ENCODE results near the gene ZNF438. TPM values are rescaled to one million over a fixed set of nuclear protein-coding genes. Genes with fewer than 3 reads are reported as not detected.

Gene ZNF438
- total RNA-seq (2012; rRNA removed) (2.8 and 2.9 TPM in 2 replicates), polyA plus RNA-seq (2012; rRNA removed) (1.8 TPM in 2 replicates), Bru-seq, nascent RNA (percentile 63 among the genes with signal in this experiment), BruChase-seq, experiment 1, labeled RNA remaining after a 6-hour chase (percentile 57 among the genes with signal in this experiment), BruChase-seq, experiment 2, labeled RNA remaining after a 2-hour chase (percentile 60 among the genes with signal in this experiment)
- 0.75 and 0.88 TPM in 2 replicates for polyA plus RNA-seq (2012; cell fraction: cytosol; rRNA removed)
- polyA plus RNA-seq (2012; cell fraction: nucleus; rRNA removed; ENCODE audit: low replicate concordance), result 1.1 and 4.6 TPM in 2 replicates
- long read RNA-seq, partial matches to known transcripts, result 0 of 3 reads
- long read RNA-seq, other reads (novel, unspliced or antisense), result 3 of 3 reads

DNA sequence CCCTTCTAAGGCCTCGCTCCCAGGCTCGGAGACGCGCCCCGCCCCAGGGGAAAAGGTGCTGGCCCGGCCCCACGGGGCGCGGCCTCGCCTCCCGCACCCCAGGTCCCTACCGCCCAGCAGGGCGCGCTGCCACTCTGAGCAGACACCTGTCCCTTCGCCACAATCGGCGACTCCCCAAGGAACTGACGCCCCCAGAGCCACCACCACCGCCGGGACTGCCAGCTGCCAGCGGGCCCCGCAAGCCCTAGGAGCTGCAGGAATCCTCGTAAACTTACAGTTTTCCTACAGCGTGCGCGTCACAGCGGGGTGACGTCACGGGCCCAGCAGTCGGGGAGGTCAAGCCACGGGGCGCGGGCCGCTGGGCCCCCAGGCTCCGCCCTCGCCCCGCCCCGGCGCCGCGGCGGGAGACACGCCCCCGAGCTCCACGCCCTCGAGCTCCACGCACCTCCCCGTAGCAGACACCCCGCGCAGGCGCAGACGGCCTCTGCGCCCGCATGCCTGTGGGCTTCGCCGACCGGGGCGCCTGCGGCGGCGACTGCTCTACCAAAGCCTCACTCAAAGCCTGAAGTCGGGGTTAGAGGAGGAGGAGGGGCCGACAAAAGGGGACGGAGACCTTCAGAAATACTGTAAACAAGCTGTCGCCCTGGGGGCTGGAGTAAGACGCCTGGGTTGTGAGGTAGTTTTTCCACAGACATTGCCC lies at the start of gene ZNF438:
ZNF438 (minus strand) TSS at position 308 of the 700 bp plus-strand sequence. CDS start 154,831 bp downstream, outside the sequence.
- POLR2A ChIA-PET (ENCODE audit: unreplicated experiment), result interaction anchor here (0.5 to 2.2 kb wide), 12 partner anchors 14 to 315 kb away, joined by 3 to 13 read pairs (median 4); no protein-coding TSS in a partner anchor
- Histone ChIP-seq H2BK20ac (ENCODE audit: low read depth, low read length) (peak within 1 kb of the TSS; percentile 93), H3K9me1 (ENCODE audit: insufficient read depth, low read length) (no peaks in the 10 kb centered on the region; the same call in 1 of the 2 replicates), H4K5ac (ENCODE audit: low read depth, low read length) (peak within 1 kb of the TSS; percentile 91), H3K9me3 (ENCODE audit: control insufficient read depth, insufficient read depth, low read length) (no peaks in the 10 kb centered on the region), H3K14ac (replicated peaks; ENCODE audit: low read depth, low read length) (peak within 1 kb of the TSS; percentile 100), H3K4me2 (ENCODE audit: low read depth, low read length) (peak within 1 kb of the TSS; percentile 89), H3K36me3 (ENCODE audit: control insufficient read depth, insufficient read depth, low read length) (no peaks in the 10 kb centered on the region), H3K4me3 (ENCODE audit: insufficient read depth, low read depth, low read length) (peak within 1 kb of the TSS; percentile 75), H3K9ac (ENCODE audit: low read depth, low read length) (peak within 1 kb of the TSS; percentile 86), H4K91ac (ENCODE audit: insufficient read depth, low read depth, low read length) (peak within 1 kb of the TSS; percentile 96), H3K18ac (ENCODE audit: low read depth, low read length) (peak within 1 kb of the TSS; percentile 92), H2AK9ac (replicated peaks; ENCODE audit: low read depth, low read length, poor library complexity) (peak within 1 kb of the TSS; percentile 88), H2BK120ac (ENCODE audit: low read depth, low read length) (peak within 1 kb of the TSS; percentile 98), H3K23ac (ENCODE audit: low read depth, low read length) (peak within 1 kb of the TSS; percentile 100), H4K8ac (ENCODE audit: low read depth in 2 of 2, low read length in 2 of 2) (peak within 1 kb of the TSS; percentile 67 to 97), H3K79me1 (ENCODE audit: low read depth in 1 of 2, low read length in 2 of 2) (peaks cover 17 to 39% of the 10 kb centered on the region in 2 experiments; a peak in 3 of 4 replicates), H2AFZ (replicated peaks; ENCODE audit: low read length, poor library complexity) (peak within 1 kb of the TSS; percentile 93), H3K4ac (ENCODE audit: low read depth, low read length) (peak within 1 kb of the TSS; percentile 99), H3K4me1 (ENCODE audit: control insufficient read depth, insufficient read depth, low read length) (peaks cover 14% of the 10 kb centered on the region), H2BK5ac (ENCODE audit: low read depth, low read length, poor library complexity, severe bottlenecking) (peak within 1 kb of the TSS; percentile 89), H3K27me3 (ENCODE audit: control insufficient read depth, insufficient read depth, low read length) (no peaks in the 10 kb centered on the region), H2BK15ac (ENCODE audit: low read depth, low read length) (peak within 1 kb of the TSS; percentile 93), H3K27ac (ENCODE audit: insufficient read depth, low read length) (peak within 1 kb of the TSS; percentile 96), H2AK5ac (ENCODE audit: low read depth, low read length) (peak within 1 kb of the TSS; percentile 95), H3K56ac (ENCODE audit: extremely low read depth, insufficient read depth, low read length) (peak within 1 kb of the TSS; percentile 97), H4K20me1 (ENCODE audit: insufficient read depth, low read length) (peaks cover 3% of the 10 kb centered on the region; the same call in 1 of the 2 replicates)
- DNase-seq, result peak; percentile 95
- no TSS peak for BruUV-seq (replicated peaks)
- peak; percentile 92 for ATAC-seq (ENCODE audit: low read depth)
- intact Hi-C loops (cut with micrococcal nuclease) (loop anchor here (1.0 to 5.0 kb wide), 5 partner anchors 101 to 777 kb away; partner anchors contain the start of gene ZEB1), in situ Hi-C loops (cut with MboI; ENCODE audit: low sequenced_read_pairs) (loop anchor here (5.0 kb wide), 2 partner anchors 106 to 249 kb away; no protein-coding TSS in a partner anchor), dilution Hi-C loops (cut with HindIII; ENCODE audit: low sequenced_read_pairs, unreplicated experiment) (no loop called here)
- CTCF ChIA-PET, result interaction anchor here (0.6 to 1.5 kb wide), 5 partner anchors 36 to 280 kb away, joined by 3 to 5 read pairs (median 3); no protein-coding TSS in a partner anchor
- WGBS, 2 experiments (ENCODE audit: extremely low coverage in 2 of 2, insufficient read length in 1 of 2), result 0% methylated on average over 17 of the region's 66 CpGs; no CpG with 5 or more reads in 1 of the 2 experiments
- TF ChIP-seq, protein P1, sequence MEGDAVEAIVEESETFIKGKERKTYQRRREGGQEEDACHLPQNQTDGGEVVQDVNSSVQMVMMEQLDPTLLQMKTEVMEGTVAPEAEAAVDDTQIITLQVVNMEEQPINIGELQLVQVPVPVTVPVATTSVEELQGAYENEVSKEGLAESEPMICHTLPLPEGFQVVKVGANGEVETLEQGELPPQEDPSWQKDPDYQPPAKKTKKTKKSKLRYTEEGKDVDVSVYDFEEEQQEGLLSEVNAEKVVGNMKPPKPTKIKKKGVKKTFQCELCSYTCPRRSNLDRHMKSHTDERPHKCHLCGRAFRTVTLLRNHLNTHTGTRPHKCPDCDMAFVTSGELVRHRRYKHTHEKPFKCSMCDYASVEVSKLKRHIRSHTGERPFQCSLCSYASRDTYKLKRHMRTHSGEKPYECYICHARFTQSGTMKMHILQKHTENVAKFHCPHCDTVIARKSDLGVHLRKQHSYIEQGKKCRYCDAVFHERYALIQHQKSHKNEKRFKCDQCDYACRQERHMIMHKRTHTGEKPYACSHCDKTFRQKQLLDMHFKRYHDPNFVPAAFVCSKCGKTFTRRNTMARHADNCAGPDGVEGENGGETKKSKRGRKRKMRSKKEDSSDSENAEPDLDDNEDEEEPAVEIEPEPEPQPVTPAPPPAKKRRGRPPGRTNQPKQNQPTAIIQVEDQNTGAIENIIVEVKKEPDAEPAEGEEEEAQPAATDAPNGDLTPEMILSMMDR (conservative IDR thresholded peaks at IDR 0.05; ENCODE audit: low read depth, low read length), result peak; percentile 53
- TF ChIP-seq CHD1 (IDR thresholded peaks at IDR 0.05; ENCODE audit: low read depth, low read length) (0 out of 2 replicates have a peak, but pooled peaks have one; percentile 43), MXI1 (IDR thresholded peaks at IDR 0.05; ENCODE audit: borderline replicate concordance, low read depth, low read length) (peak; percentile 53), CEBPB (IDR thresholded peaks at IDR 0.05; ENCODE audit: low read depth, low read length) (no peak), BHLHE40 (IDR thresholded peaks at IDR 0.05; ENCODE audit: low read depth, low read length) (no peak; the same call in 1 of the 2 replicates), POLR2A (IDR thresholded peaks at IDR 0.05; ENCODE audit: low read depth, low read length) (peak; percentile 74; the same call in 1 of the 2 replicates), ELK1 (IDR thresholded peaks at IDR 0.05; ENCODE audit: borderline replicate concordance, low read depth, low read length) (no peak), RCOR1 (IDR thresholded peaks at IDR 0.05; ENCODE audit: insufficient replicate concordance, low read length) (no peak), MAZ (IDR thresholded peaks at IDR 0.05; ENCODE audit: borderline replicate concordance, low read depth, low read length) (peak; percentile 88), RAD21 (IDR thresholded peaks at IDR 0.05; ENCODE audit: low read length) (peak; percentile 60)
- TF ChIP-seq, protein P2, sequence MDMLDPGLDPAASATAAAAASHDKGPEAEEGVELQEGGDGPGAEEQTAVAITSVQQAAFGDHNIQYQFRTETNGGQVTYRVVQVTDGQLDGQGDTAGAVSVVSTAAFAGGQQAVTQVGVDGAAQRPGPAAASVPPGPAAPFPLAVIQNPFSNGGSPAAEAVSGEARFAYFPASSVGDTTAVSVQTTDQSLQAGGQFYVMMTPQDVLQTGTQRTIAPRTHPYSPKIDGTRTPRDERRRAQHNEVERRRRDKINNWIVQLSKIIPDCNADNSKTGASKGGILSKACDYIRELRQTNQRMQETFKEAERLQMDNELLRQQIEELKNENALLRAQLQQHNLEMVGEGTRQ (IDR thresholded peaks at IDR 0.05; ENCODE audit: low read depth, low read length), result no peak; the same call in 1 of the 2 replicates
